Mucosa of stomach (tissue), 1 donor: ENCODE measurements around the gene FUT2.
"Not testable (repeated sequence)": the region's sequence is repeated elsewhere in the genome, so short reads cannot be mapped to it uniquely, and the experiment has no call there.

Experiments used
- H3K27me3 ChIP-seq: one replicate; pipeline ENCODE4 v1.7.0; 2013; ENCODE audit warnings: mild to moderate bottlenecking, low read length; ENCODE audit not compliant: control insufficient read depth, insufficient read depth
- H3K36me3 ChIP-seq: one replicate; pipeline ENCODE4 v1.7.0; 2013; ENCODE audit warnings: low read length; ENCODE audit not compliant: control insufficient read depth, insufficient read depth
- H3K4me1 ChIP-seq: one replicate; pipeline ENCODE4 v1.7.0; 2013; ENCODE audit warnings: mild to moderate bottlenecking, low read length; ENCODE audit not compliant: control insufficient read depth, insufficient read depth
- H3K4me3 ChIP-seq: one replicate; pipeline ENCODE4 v1.7.0; 2013; ENCODE audit warnings: low read length
- H3K9ac ChIP-seq: one replicate; pipeline ENCODE4 v1.7.0; 2013; ENCODE audit warnings: mild to moderate bottlenecking, low read length, moderate library complexity
- H3K9me3 ChIP-seq: one replicate; pipeline ENCODE4 v1.7.0; 2013; ENCODE audit warnings: mild to moderate bottlenecking, low read length, moderate library complexity; ENCODE audit not compliant: control insufficient read depth
- donor health status: Pancreatic carcinoma.

The FUT2 gene

GRCh38 chr19:48673436-48674100 is 22.2 kb upstream of the FUT2 start:
- Histone ChIP-seq H3K9me3 (no peaks in the 10 kb centered on the region), H3K9ac (no peak overlapping the region), H3K4me3 (no peak overlapping the region), H3K36me3 (no peaks in the 10 kb centered on the region), H3K27me3 (no peaks in the 10 kb centered on the region), H3K4me1 (peaks cover 30% of the 10 kb centered on the region)

DNA sequence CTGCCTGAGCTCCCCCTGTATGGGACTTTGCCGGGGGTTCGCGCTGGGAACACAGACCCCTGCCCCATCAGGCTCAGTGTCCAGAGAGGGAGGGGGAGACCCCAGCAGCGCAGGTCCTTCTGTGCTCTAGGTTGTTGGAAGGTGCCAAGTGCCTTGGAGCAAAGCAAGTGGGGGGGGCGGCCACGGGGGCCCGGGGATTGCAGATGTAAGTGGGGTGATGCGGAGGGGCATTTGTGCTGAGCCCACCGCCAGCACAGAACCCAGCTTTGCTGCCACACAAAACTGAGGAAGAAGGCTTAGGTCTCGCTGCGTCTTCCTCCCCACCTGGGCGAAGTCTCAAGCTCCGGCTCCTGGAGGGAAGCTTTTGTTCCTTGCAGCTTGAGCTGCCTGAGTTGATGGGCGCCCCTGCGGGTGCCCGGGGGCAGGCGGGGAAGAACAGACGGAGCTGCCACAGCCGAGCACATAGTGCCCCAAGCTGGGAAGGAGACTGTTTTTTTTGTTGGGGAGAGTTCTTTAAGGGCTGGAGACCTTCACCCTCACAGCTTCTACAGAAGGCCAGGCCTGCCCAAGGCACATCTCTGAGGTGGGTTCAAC is 21.5 kb upstream of the FUT2 start:
- Histone ChIP-seq H3K36me3 (no peaks in the 10 kb centered on the region), H3K9ac (no peak overlapping the region), H3K9me3 (no peaks in the 10 kb centered on the region), H3K4me1 (peaks cover 35% of the 10 kb centered on the region), H3K4me3 (no peak overlapping the region), H3K27me3 (no peaks in the 10 kb centered on the region)

GRCh38 chr19:48674921-48675824 is 20.6 kb upstream of the FUT2 start:
- no peaks in the 10 kb centered on the region for H3K27me3 ChIP-seq
- H3K4me3 ChIP-seq = no peak overlapping the region
- no peaks in the 10 kb centered on the region for H3K36me3 ChIP-seq
- no peak overlapping the region for H3K9ac ChIP-seq
- H3K4me1 ChIP-seq = peaks cover 35% of the 10 kb centered on the region
- no peaks in the 10 kb centered on the region for H3K9me3 ChIP-seq

DNA sequence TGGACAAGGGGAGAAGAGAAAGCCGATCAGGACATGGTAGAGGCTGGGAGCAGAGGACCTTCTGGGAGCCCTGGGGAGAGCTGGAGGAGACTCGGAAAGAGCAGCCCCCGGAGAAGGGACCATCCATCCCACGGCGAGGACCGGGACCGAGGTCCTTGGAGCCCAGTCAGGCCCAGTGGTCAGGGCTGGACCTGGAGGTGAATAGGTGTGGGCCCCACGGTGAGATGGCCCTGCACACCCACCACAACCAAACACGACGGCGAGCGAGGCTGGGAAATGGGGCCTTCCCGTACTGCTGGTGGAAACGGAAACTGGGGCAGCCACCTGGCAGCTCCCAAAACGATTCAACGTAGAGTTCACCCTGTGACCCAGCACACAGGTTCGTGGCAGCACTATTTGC is 19.3 kb upstream of the FUT2 start:
- Histone ChIP-seq H3K9me3 (no peaks in the 10 kb centered on the region), H3K36me3 (no peaks in the 10 kb centered on the region), H3K4me3 (no peak overlapping the region), H3K9ac (peak overlapping the region; percentile 35), H3K27me3 (no peaks in the 10 kb centered on the region), H3K4me1 (peaks cover 43% of the 10 kb centered on the region)

DNA sequence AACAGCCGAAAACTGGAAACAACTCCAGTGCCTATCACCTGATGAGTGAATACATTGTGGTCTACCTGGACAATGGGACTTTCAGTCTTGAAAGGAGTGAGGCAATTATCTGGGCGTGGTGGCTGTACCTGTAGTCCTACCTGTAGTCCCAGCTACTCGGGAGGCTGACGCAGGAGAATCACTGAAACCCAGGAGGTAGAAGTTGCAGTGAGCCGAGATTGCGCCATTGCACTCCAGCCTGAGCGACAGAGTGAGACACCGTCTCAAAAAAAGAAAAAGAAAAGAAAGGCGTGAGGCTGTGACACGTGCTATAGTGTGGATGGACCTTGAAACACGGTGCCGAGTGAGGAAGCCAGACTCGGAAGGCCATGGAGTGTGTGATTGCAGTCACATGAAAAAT is 18.9 kb upstream of the FUT2 start:
- no peak overlapping the region for H3K4me3 ChIP-seq
- peaks cover 47% of the 10 kb centered on the region for H3K4me1 ChIP-seq
- no peaks in the 10 kb centered on the region for H3K27me3 ChIP-seq
- H3K9ac ChIP-seq = peak overlapping the region; percentile 35
- no peaks in the 10 kb centered on the region for H3K9me3 ChIP-seq
- no peaks in the 10 kb centered on the region for H3K36me3 ChIP-seq

- Histone ChIP-seq H3K9me3 (no peaks in the 10 kb centered on the region), H3K27me3 (no peaks in the 10 kb centered on the region), H3K4me3 (no peak overlapping the region), H3K9ac (peak overlapping the region; percentile 50), H3K4me1 (peaks cover 49% of the 10 kb centered on the region), H3K36me3 (no peaks in the 10 kb centered on the region)
Observed at GRCh38 chr19:48678201-48678600, 17.6 kb upstream of the FUT2 start.

DNA sequence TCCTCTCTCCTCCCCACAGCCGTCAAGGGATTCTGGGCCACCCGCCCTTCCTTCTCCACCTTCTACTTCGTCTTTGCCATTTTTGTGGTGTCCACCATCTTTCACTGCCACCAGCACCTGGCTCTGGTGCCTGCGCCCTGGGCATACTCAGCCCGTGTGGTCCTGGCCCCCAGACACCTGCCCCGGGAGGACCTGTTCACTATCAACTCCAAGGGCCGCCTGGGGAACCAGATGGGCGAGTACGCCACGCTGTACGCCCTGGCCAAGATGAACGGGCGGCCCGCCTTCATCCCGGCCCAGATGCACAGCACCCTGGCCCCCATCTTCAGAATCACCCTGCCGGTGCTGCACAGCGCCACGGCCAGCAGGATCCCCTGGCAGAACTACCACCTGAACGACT is 15.8 kb upstream of the FUT2 start:
- H3K27me3 ChIP-seq, H3K9ac ChIP-seq, H3K4me3 ChIP-seq, H3K9me3 ChIP-seq, H3K36me3 ChIP-seq: not testable (repeated sequence)
- peaks cover 65% of the 10 kb centered on the region for H3K4me1 ChIP-seq

- Histone ChIP-seq H3K9me3 (no peaks in the 10 kb centered on the region), H3K36me3 (no peaks in the 10 kb centered on the region), H3K4me3 (no peak overlapping the region), H3K27me3 (no peaks in the 10 kb centered on the region), H3K9ac (no peak overlapping the region), H3K4me1 (peaks cover 65% of the 10 kb centered on the region)
Observed at GRCh38 chr19:48680436-48681126, 15.2 kb upstream of the FUT2 start.

GRCh38 chr19:48681127-48681470 is 14.7 kb upstream of the FUT2 start:
- Histone ChIP-seq H3K4me1 (peaks cover 65% of the 10 kb centered on the region), H3K27me3 (no peaks in the 10 kb centered on the region), H3K9me3 (no peaks in the 10 kb centered on the region), H3K9ac (peak overlapping the region; percentile 28), H3K36me3 (no peaks in the 10 kb centered on the region), H3K4me3 (no peak overlapping the region)

GRCh38 chr19:48683349-48683748 is 12.4 kb upstream of the FUT2 start:
- Histone ChIP-seq H3K27me3 (no peaks in the 10 kb centered on the region), H3K4me3 (no peak overlapping the region), H3K9me3 (no peaks in the 10 kb centered on the region), H3K4me1 (peaks cover 48% of the 10 kb centered on the region), H3K36me3 (no peaks in the 10 kb centered on the region), H3K9ac (no peak overlapping the region)

DNA sequence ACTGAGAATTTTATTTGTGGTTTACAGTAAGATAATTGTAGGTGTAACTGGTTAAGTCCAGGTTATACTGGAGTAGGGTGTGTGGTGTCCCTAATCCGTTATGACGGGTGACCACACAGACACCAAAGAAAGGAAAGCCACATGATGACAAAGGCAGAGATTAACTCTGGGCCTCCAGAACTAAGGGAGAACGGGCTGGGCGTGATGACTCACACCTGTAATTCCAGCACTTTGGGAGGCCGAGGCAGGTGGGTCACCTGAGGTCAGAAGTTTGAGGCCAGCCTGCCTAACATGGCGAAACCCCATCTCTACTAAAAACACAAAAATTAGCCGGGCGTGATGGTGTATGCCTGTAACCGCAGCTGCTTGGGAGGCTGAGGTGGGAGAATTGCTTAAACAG is 10.2 kb upstream of the FUT2 start:
- Histone ChIP-seq H3K4me3 (no peak overlapping the region), H3K9me3 (no peaks in the 10 kb centered on the region), H3K4me1 (peaks cover 42% of the 10 kb centered on the region), H3K9ac (no peak overlapping the region), H3K36me3 (no peaks in the 10 kb centered on the region), H3K27me3 (no peaks in the 10 kb centered on the region)

GRCh38 chr19:48686088-48686487 is 9.7 kb upstream of the FUT2 start:
- H3K27me3 ChIP-seq = no peaks in the 10 kb centered on the region
- no peak overlapping the region for H3K4me3 ChIP-seq
- peaks cover 38% of the 10 kb centered on the region for H3K4me1 ChIP-seq

More at GRCh38 chr19:48686088-48686487, 9.7 kb upstream of the FUT2 start:
- Histone ChIP-seq H3K9me3 (no peaks in the 10 kb centered on the region), H3K36me3 (no peaks in the 10 kb centered on the region), H3K9ac (no peak overlapping the region)
